ENCODE results near the gene BPNT1. TPM values are rescaled to one million over a fixed set of nuclear protein-coding genes. Genes with fewer than 3 reads are reported as not detected.

BPNT1 gene
- total and polyA plus RNA-seq, 2 of the 8 experiments (the other 6 are each of a cell fraction or from before 2014, with no cell fraction given): 13.2 to 16.3 TPM

DNA sequence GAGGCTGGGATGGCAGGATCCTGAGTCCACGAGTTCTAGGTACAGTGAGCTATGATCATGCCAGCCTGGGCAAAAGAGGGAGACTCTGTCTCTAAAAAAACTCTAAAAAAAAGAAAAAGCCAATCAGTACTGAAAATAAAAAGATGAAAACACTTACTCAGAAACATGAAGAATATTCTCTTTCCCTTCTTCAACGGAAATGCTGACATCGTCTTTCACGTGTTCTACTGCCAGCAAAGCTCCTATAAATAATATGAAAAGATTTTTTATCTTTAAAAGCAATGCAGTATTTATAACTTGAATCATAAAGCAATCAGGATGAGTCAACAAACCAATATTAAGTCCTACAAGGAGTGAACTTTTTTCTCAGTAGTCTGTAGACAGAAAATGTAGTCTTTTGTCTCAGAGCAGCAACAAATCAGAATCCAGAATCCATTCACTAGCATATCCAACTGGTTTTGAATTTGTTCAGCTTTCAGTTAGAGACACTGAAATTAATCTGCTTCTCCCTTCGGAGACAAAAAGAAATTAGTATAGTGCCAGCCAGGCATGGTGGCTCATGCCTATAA, 49.5 kb downstream of the BPNT1 start:
- Histone ChIP-seq H3K23ac (ENCODE audit: insufficient read length) (no peak overlapping the region), H4K91ac (replicated peaks; ENCODE audit: insufficient read length, low read length) (no peak overlapping the region), H3K4me2 (ENCODE audit: insufficient read depth in 1 of 2, low read depth in 2 of 2, low read length in 2 of 2) (no peak overlapping the region), H2BK15ac (ENCODE audit: low read length) (no peak overlapping the region), H2AFZ (ENCODE audit: low read length) (no peak overlapping the region), H3K27me3 (replicated peaks in 1 of 4; ENCODE audit: control insufficient read depth in 3 of 4, extremely low read depth in 1 of 4, insufficient read depth in 3 of 4, low read length in 3 of 4) (no peaks in the 10 kb centered on the region), H3K18ac (ENCODE audit: extremely low read depth, low read length) (no peak overlapping the region), H4K8ac (ENCODE audit: extremely low read depth, insufficient read depth, low read length) (no peak overlapping the region; the same call in 1 of the 2 replicates), H3K36me3 (ENCODE audit: control insufficient read depth in 2 of 4, insufficient read depth in 4 of 4, low read length in 3 of 4) (peaks cover 0 to 14% (median 9%) of the 10 kb centered on the region in 4 experiments; a peak in 5 of 8 replicates), H2BK120ac (replicated peaks; ENCODE audit: low read depth, low read length) (no peak overlapping the region), H4K20me1 (replicated peaks in 1 of 2; ENCODE audit: control insufficient read depth in 1 of 2, insufficient read depth in 2 of 2, low read length in 2 of 2) (peaks cover 0 to 1% of the 10 kb centered on the region in 2 experiments), H2BK5ac (ENCODE audit: low read depth, low read length) (no peak overlapping the region), H3K23me2 (ENCODE audit: low read depth, low read length) (no peaks in the 10 kb centered on the region), H3K79me1 (ENCODE audit: low read depth, low read length) (peaks cover 3% of the 10 kb centered on the region; the same call in 1 of the 2 replicates), H3K14ac (ENCODE audit: insufficient read length) (no peak overlapping the region), H4K5ac (ENCODE audit: insufficient read length, low read depth, low read length) (no peak overlapping the region), H2AK5ac (ENCODE audit: low read depth, low read length) (no peak overlapping the region), H3K79me2 (ENCODE audit: control insufficient read depth in 1 of 2, insufficient read depth in 2 of 2, low read length in 2 of 2) (peaks cover 1 to 64% of the 10 kb centered on the region in 2 experiments), H2BK20ac (ENCODE audit: low read length) (no peak overlapping the region), H3K4me3 (ENCODE audit: extremely low read depth in 1 of 4, insufficient read depth in 2 of 4, low read depth in 3 of 4, low read length in 4 of 4) (no peak overlapping the region), H3K27ac (ENCODE audit: low read depth, low read length) (no peak overlapping the region), H3K9ac (replicated peaks in 1 of 4; ENCODE audit: extremely low read depth in 1 of 4, low read depth in 3 of 4, low read length in 3 of 4) (no peak overlapping the region), H3K4ac (replicated peaks; ENCODE audit: insufficient read length, low read depth, low read length) (no peak overlapping the region), H3K9me3 (ENCODE audit: insufficient read depth in 2 of 2, low read depth in 1 of 2, low read length in 1 of 2) (no peaks in the 10 kb centered on the region), H3K56ac (replicated peaks; ENCODE audit: insufficient read length, low read depth, low read length) (no peak overlapping the region), H2BK12ac (ENCODE audit: low read depth, low read length) (no peak overlapping the region), H3K4me1 (replicated peaks in 1 of 4; ENCODE audit: control insufficient read depth in 3 of 4, insufficient read depth in 4 of 4, low read length in 3 of 4) (no peaks in the 10 kb centered on the region; a peak in 1 of 7 replicates)
- ChIA-PET POLR2A (ENCODE audit: partially characterized antibody) (interaction anchor here (1.6 to 2.5 kb wide), 3 partner anchors 8 to 31 kb away, joined by 4 to 6 read pairs (median 5); no protein-coding TSS in a partner anchor), CTCF (ENCODE audit: partially characterized antibody) (interaction anchor here (1.0 to 2.1 kb wide), 4 partner anchors 9 to 179 kb away, joined by 3 to 7 read pairs (median 4); no protein-coding TSS in a partner anchor)
- no peak for FAIRE-seq
- DNase-seq (ENCODE audit: low read depth in 1 of 2, low spot score in 2 of 2): no peak
- 93% methylated on average over 5 of the region's 5 CpGs; no CpG with 5 or more reads in 1 of the 2 experiments for WGBS, 2 experiments (ENCODE audit: extremely low coverage in 1 of 2, insufficient coverage in 1 of 2, insufficient read length in 1 of 2, insufficient replicate concordance in 2 of 2, low coverage in 1 of 2, low lambda C conversion rate in 2 of 2, missing lambda C conversion rate in 1 of 2)
- TF ChIP-seq, protein P1, sequence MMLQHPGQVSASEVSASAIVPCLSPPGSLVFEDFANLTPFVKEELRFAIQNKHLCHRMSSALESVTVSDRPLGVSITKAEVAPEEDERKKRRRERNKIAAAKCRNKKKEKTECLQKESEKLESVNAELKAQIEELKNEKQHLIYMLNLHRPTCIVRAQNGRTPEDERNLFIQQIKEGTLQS (IDR thresholded peaks at IDR 0.05; ENCODE audit: insufficient read depth, low read depth, low read length): no peak
- TF ChIP-seq RXRA (IDR thresholded peaks at IDR 0.05; ENCODE audit: insufficient read depth, low read depth, low read length): no peak
- TF ChIP-seq TAF7 (optimal IDR thresholded peaks at IDR 0.05; ENCODE audit: borderline replicate concordance, low read depth, low read length): no peak
- TF ChIP-seq JUND (IDR thresholded peaks at IDR 0.05; ENCODE audit: low read length): no peak
- TF ChIP-seq BACH1 (IDR thresholded peaks at IDR 0.05; ENCODE audit: low read length): no peak
- no peak for TF ChIP-seq EP300 (IDR thresholded peaks at IDR 0.05; ENCODE audit: borderline replicate concordance in 1 of 2, low read depth in 2 of 2, low read length in 2 of 2)
